GM12891 (cell line): Measurements from ENCODE around the gene EHD1.

Source experiments
- DNase-seq: peaks from one replicate; pipeline ENCODE4 v3.0.0; 2011; ENCODE audit warnings: low spot score; ENCODE audit not compliant: insufficient read length
- FAIRE-seq: peaks from 2 replicates; lab custom pipeline; 2011; peaks lifted over from hg19 to GRCh38; lab: Jason Lieb, UNC
- PAX5 ChIP-seq: IDR thresholded peaks from 2 replicates; pipeline ENCODE4 v1.6.1; 2011; ENCODE audit warnings: low read length, moderate library complexity, mild to moderate bottlenecking; ENCODE audit not compliant: insufficient read depth, severe bottlenecking
- POLR2A ChIP-seq: IDR thresholded peaks from 2 replicates; pipeline ENCODE4 v1.6.1; 2011; ENCODE audit warnings: low read depth, low read length, control low read depth
- POLR2AphosphoS5 ChIP-seq: IDR thresholded peaks from 2 replicates; pipeline ENCODE4 v1.6.1; 2011; ENCODE audit warnings: low read depth, low read length, control low read depth
- POU2F2 ChIP-seq: IDR thresholded peaks from 2 replicates; pipeline ENCODE4 v1.6.1; 2011; ENCODE audit warnings: low read depth, mild to moderate bottlenecking, control low read depth, low read length, moderate library complexity
- SPI1 ChIP-seq: IDR thresholded peaks from 2 replicates; pipeline ENCODE4 v1.6.1; 2011; ENCODE audit warnings: low read depth, low read length, control low read depth
- TAF1 ChIP-seq: IDR thresholded peaks from 2 replicates; pipeline ENCODE4 v1.6.1; 2011; ENCODE audit warnings: low read depth, low read length, control low read depth

Gene EHD1

DNA sequence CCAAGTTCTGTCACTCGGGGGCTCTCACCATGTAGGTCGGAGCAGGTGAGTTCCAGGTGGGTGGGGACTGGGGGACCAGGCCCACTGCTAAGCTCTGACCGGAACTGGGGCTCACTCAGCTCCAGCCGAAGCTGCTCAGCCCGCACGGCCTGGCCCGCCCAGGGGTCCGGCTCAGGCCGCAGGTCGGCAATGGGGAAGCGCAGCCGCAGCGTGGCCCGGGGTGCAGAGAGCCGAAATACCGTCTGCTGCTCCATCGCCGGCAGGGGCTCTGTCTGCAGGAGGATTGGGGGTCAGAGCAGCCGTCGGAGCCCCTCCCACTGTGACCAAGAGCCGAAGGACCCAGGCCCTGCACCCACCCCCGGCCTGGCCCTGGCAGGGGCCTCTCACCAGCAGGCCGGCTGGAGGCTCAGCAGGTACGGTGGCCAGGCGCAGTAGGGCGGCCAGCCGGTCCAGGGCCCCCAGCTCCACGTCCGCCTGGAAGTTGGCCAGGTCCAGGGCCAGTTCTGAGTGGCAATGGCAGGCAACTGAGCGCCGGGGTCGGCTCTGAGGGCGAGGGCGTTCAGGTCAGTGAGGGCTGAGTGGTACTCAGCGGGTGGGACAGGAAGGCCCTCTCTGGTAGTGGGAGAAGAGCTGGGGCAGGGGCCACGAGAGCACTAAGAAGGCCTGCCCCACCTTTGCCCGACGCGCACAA lies 31.4 kb upstream of the EHD1 start:
- DNase-seq (no peak), FAIRE-seq (no peak)
- TF ChIP-seq POLR2AphosphoS5, result no peak
- no peak for TF ChIP-seq POU2F2
- no peak for TF ChIP-seq PAX5
- TF ChIP-seq TAF1, result no peak
- TF ChIP-seq POLR2A, result no peak

- no peak for DNase-seq
- FAIRE-seq, result no peak
- TF ChIP-seq SPI1 (no peak), TAF1 (no peak), POU2F2 (no peak), POLR2A (no peak), PAX5 (no peak), POLR2AphosphoS5 (no peak)
These were observed 30.3 kb upstream of the EHD1 start for GRCh38 chr11:64908766-64909165.

- no peak for TF ChIP-seq POLR2A
- no peak for TF ChIP-seq PAX5
- no peak for TF ChIP-seq SPI1
- no peak for TF ChIP-seq POU2F2
- no peak for TF ChIP-seq TAF1
- TF ChIP-seq POLR2AphosphoS5, result no peak
- DNase-seq, result no peak
These were observed 27.9 kb upstream of the EHD1 start for GRCh38 chr11:64906314-64906635.

GRCh38 chr11:64905516-64906313 lies 27.3 kb upstream of the EHD1 start:
- DNase-seq, result no peak
- FAIRE-seq, result no peak
- TF ChIP-seq POLR2A (no peak), POLR2AphosphoS5 (no peak), TAF1 (no peak), PAX5 (no peak), SPI1 (no peak), POU2F2 (no peak)

More at GRCh38 chr11:64906314-64906635, 27.9 kb upstream of the EHD1 start:
- FAIRE-seq, result no peak

- TF ChIP-seq PAX5 (no peak), POU2F2 (no peak), POLR2A (no peak), SPI1 (no peak), POLR2AphosphoS5 (no peak), TAF1 (no peak)
- DNase-seq (no peak), FAIRE-seq (no peak)
These were observed 24.9 kb upstream of the EHD1 start for GRCh38 chr11:64903291-64903833.

GRCh38 chr11:64902102-64902900 lies 23.9 kb upstream of the EHD1 start:
- FAIRE-seq, result no peak
- TF ChIP-seq POLR2A (no peak), PAX5 (no peak), TAF1 (no peak)
- DNase-seq, result no peak

DNA sequence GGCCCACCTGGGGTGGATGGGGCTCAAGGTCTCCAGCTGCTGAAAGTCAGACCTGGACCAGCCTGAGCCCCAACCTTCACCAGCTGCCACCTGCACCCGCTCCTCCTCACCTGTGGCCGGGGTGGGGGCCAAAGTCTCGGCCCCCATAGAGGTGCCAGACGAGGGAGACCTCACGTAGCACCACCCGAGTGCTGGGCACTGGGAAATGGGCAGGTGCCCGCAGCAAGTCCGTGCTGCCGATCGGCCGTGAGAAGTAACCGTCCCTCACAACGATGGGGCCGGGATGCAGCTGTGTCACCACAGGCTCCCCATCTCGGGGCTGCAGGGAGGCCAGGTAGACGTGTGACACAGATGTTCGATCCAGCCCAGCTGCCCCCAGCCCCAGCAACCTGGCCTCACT lies 22.4 kb upstream of the EHD1 start:
- FAIRE-seq (no peak), DNase-seq (no peak)
- TF ChIP-seq POLR2A, result no peak
- TF ChIP-seq TAF1, result no peak
- no peak for TF ChIP-seq POLR2AphosphoS5
- no peak for TF ChIP-seq POU2F2
- TF ChIP-seq PAX5, result no peak
- no peak for TF ChIP-seq SPI1

DNA sequence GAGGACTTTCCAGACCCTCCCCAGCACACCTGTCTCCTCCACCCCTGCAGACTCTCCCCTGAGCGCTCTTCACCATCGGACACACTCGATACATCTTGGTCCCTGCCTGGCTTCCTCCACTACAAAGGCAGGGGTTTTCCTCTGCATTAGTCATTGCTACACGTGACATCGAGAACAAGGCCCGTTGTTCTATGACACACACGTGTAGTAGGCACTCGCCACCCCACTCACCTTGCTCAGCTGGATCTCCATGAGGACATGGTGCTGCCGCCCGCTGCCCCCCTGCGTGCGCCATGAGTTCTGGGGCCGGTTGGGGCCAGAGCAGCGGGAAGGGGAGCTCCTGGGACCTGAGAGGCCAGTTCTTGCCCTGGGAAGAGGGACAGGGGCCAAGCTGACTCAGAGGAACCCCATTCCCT lies 21.9 kb upstream of the EHD1 start:
- TF ChIP-seq POLR2A, result no peak
- no peak for TF ChIP-seq TAF1
- TF ChIP-seq POLR2AphosphoS5, result no peak
- no peak for TF ChIP-seq POU2F2
- TF ChIP-seq SPI1, result no peak
- TF ChIP-seq PAX5, result no peak
- DNase-seq (no peak), FAIRE-seq (peak; percentile 23)

DNA sequence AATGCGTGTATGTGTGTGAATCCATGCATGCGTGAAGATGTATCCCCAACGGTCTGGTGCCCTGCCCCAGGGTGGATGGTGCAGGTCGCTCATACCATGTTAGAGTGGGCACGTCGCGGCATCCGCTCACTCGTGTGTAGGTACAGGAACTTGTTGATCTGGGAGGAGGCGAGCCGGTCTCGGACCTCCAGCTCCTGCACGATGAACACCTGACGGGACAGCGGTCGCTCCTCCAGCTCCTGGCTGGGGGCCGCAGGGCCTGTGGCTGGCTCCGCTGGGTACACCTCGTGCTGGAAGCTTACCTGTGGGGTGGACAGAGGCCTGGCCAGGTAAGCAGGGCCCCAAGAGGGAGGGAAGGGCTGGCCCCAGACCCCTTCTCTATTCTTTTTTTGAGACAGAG lies 20.1 kb upstream of the EHD1 start:
- TF ChIP-seq POLR2AphosphoS5, result no peak
- no peak for TF ChIP-seq POLR2A
- TF ChIP-seq POU2F2, result no peak
- TF ChIP-seq SPI1, result no peak
- no peak for TF ChIP-seq PAX5
- TF ChIP-seq TAF1, result no peak
- DNase-seq (no peak), FAIRE-seq (no peak)
